Stomach smooth muscle (tissue), 2 donors: Measurements from ENCODE around the gene TADA2A.
"Not testable (repeated sequence)": the region's sequence is repeated elsewhere in the genome, so short reads cannot be mapped to it uniquely, and the experiment has no call there.

Experiments used
- H3K27ac ChIP-seq: one replicate; pipeline ENCODE4 v1.7.0; 2013; ENCODE audit warnings: mild to moderate bottlenecking, low read length, inconsistent platforms
- H3K27me3 ChIP-seq, 2 donors: one replicate each; pipeline ENCODE4 v1.7.0; 2013; ENCODE audit warnings: low read length in 2 of 2; ENCODE audit not compliant: insufficient read depth in 2 of 2, control insufficient read depth in 1 of 2
- H3K36me3 ChIP-seq, 2 donors: one replicate each; pipeline ENCODE4 v1.7.0; 2013; ENCODE audit warnings: low read length in 2 of 2; ENCODE audit not compliant: control insufficient read depth in 2 of 2, insufficient read depth in 2 of 2
- H3K4me1 ChIP-seq: one replicate; pipeline ENCODE4 v1.7.0; 2013; ENCODE audit warnings: low read length; ENCODE audit not compliant: control insufficient read depth, insufficient read depth
- H3K4me3 ChIP-seq, 2 donors: one replicate each; pipeline ENCODE4 v1.7.0; 2013; ENCODE audit warnings: low read length in 2 of 2
- H3K9ac ChIP-seq, 2 donors: one replicate each; pipeline ENCODE4 v1.7.0; 2013; ENCODE audit warnings: low read length in 2 of 2, mild to moderate bottlenecking in 1 of 2
- H3K9me3 ChIP-seq, 2 donors: one replicate each; pipeline ENCODE4 v1.7.0; 2013; ENCODE audit warnings: low read length in 2 of 2; ENCODE audit not compliant: control insufficient read depth in 2 of 2
- donor health status: healthy.
- donor health status: Pancreatic carcinoma.

TADA2A gene

GRCh38 chr17:37511642-37512041 lies 105.0 kb downstream of the TADA2A start:
- H3K9ac ChIP-seq, result not testable (repeated sequence)

GRCh38 chr17:37512442-37513068 lies 105.9 kb downstream of the TADA2A start:
- no peak overlapping the region for H3K9ac ChIP-seq
- H3K27ac ChIP-seq, result no peak overlapping the region
- H3K4me1 ChIP-seq, result peaks cover 4% of the 10 kb centered on the region
- H3K27me3 ChIP-seq, result no peaks in the 10 kb centered on the region
- peaks cover 21 to 31% of the 10 kb centered on the region in 2 donors for H3K36me3 ChIP-seq
- H3K9me3 ChIP-seq, result no peaks in the 10 kb centered on the region
- H3K4me3 ChIP-seq, result no peak overlapping the region

More at GRCh38 chr17:37511642-37512041, 105.0 kb downstream of the TADA2A start:
- H3K36me3 ChIP-seq, result peaks cover 16 to 27% of the 10 kb centered on the region in 2 donors
- H3K4me1 ChIP-seq, H3K27ac ChIP-seq, H3K9me3 ChIP-seq, H3K4me3 ChIP-seq, H3K27me3 ChIP-seq: not testable (repeated sequence)

- no peak overlapping the region for H3K9ac ChIP-seq
- no peaks in the 10 kb centered on the region for H3K27me3 ChIP-seq
- peaks cover 4% of the 10 kb centered on the region for H3K4me1 ChIP-seq
- no peaks in the 10 kb centered on the region for H3K9me3 ChIP-seq
- H3K36me3 ChIP-seq, result peaks cover 31 to 40% of the 10 kb centered on the region in 2 donors
- H3K27ac ChIP-seq, result no peak overlapping the region
- H3K4me3 ChIP-seq, result no peak overlapping the region
These were observed 107.0 kb downstream of the TADA2A start for GRCh38 chr17:37513711-37514110.

- Histone ChIP-seq H3K9me3 (no peaks in the 10 kb centered on the region), H3K4me3 (no peak overlapping the region), H3K9ac (no peak overlapping the region), H3K4me1 (peaks cover 4% of the 10 kb centered on the region), H3K36me3 (peaks cover 52 to 53% of the 10 kb centered on the region in 2 donors), H3K27me3 (no peaks in the 10 kb centered on the region), H3K27ac (no peak overlapping the region)
These were observed 109.5 kb downstream of the TADA2A start for GRCh38 chr17:37516127-37516571.

- Histone ChIP-seq H3K9me3 (no peaks in the 10 kb centered on the region), H3K36me3 (peaks cover 42 to 48% of the 10 kb centered on the region in 2 donors), H3K9ac (no peak overlapping the region), H3K4me3 (no peak overlapping the region), H3K4me1 (peaks cover 4% of the 10 kb centered on the region), H3K27me3 (no peaks in the 10 kb centered on the region), H3K27ac (no peak overlapping the region)
These were observed 111.2 kb downstream of the TADA2A start for GRCh38 chr17:37517881-37518280.

GRCh38 chr17:37518826-37519225 lies 112.1 kb downstream of the TADA2A start:
- Histone ChIP-seq H3K36me3 (peaks cover 43% of the 10 kb centered on the region in 2 donors), H3K4me3 (no peak overlapping the region), H3K4me1 (peaks cover 4% of the 10 kb centered on the region), H3K27ac (no peak overlapping the region), H3K9ac (no peak overlapping the region), H3K9me3 (no peaks in the 10 kb centered on the region), H3K27me3 (no peaks in the 10 kb centered on the region)

- Histone ChIP-seq H3K27ac (no peak overlapping the region), H3K36me3 (peaks cover 42 to 47% of the 10 kb centered on the region in 2 donors), H3K4me3 (no peak overlapping the region), H3K9me3 (no peaks in the 10 kb centered on the region), H3K27me3 (no peaks in the 10 kb centered on the region), H3K4me1 (peaks cover 4% of the 10 kb centered on the region), H3K9ac (no peak overlapping the region)
These were observed 112.7 kb downstream of the TADA2A start for GRCh38 chr17:37519251-37519985.

- Histone ChIP-seq H3K9ac (no peak overlapping the region), H3K4me3 (no peak overlapping the region), H3K27ac (no peak overlapping the region), H3K36me3 (peaks cover 40 to 42% of the 10 kb centered on the region in 2 donors), H3K9me3 (no peaks in the 10 kb centered on the region), H3K4me1 (peaks cover 4% of the 10 kb centered on the region), H3K27me3 (no peaks in the 10 kb centered on the region)
These were observed 113.5 kb downstream of the TADA2A start for GRCh38 chr17:37520174-37520573.

GRCh38 chr17:37521821-37522220 lies 115.1 kb downstream of the TADA2A start:
- Histone ChIP-seq H3K27me3 (no peaks in the 10 kb centered on the region), H3K4me3 (no peak overlapping the region), H3K36me3 (peaks cover 40 to 46% of the 10 kb centered on the region in 2 donors), H3K27ac (no peak overlapping the region), H3K9me3 (no peaks in the 10 kb centered on the region), H3K9ac (no peak overlapping the region), H3K4me1 (no peaks in the 10 kb centered on the region)

- no peaks in the 10 kb centered on the region for H3K9me3 ChIP-seq
- no peak overlapping the region for H3K4me3 ChIP-seq
- H3K9ac ChIP-seq, result no peak overlapping the region
- H3K4me1 ChIP-seq, result no peaks in the 10 kb centered on the region
- H3K36me3 ChIP-seq, result peaks cover 27 to 32% of the 10 kb centered on the region in 2 donors
- H3K27ac ChIP-seq, result no peak overlapping the region
- no peaks in the 10 kb centered on the region for H3K27me3 ChIP-seq
These were observed 117.1 kb downstream of the TADA2A start for GRCh38 chr17:37523715-37524219.
